Measurements from ENCODE around the gene IFITM5.
A peak's percentile ranks its signal among the peaks of the same experiment; 100 is the strongest.
"Not testable (repeated sequence)": the region's sequence is repeated elsewhere in the genome, so short reads cannot be mapped to it uniquely, and the experiment has no call there.

The IFITM5 gene

GRCh38 chr11:331358-332060, 32.2 kb upstream of the IFITM5 start:
- peaks cover 26% of the 10 kb centered on the region for H3F3A ChIP-seq (ENCODE audit: control insufficient read depth, insufficient read depth)
- TF ChIP-seq EZH2phosphoT487 (IDR thresholded peaks at IDR 0.05; ENCODE audit: borderline replicate concordance, low read length): no peak
- TF ChIP-seq CTCF (IDR thresholded peaks at IDR 0.05; ENCODE audit: low read depth, low read length, poor library complexity, severe bottlenecking): no peak
- no peak overlapping the region for H3K4me2 ChIP-seq (ENCODE audit: low read length)
- H3K27ac ChIP-seq (ENCODE audit: low read depth, low read length): no peak overlapping the region
- peaks cover 6% of the 10 kb centered on the region; the same call in 1 of the 2 replicates for H3K9me3 ChIP-seq (ENCODE audit: control insufficient read depth, insufficient read depth, low read length)
- H3K36me3 ChIP-seq (ENCODE audit: control insufficient read depth, low read length): no peaks in the 10 kb centered on the region
- H3K4me1 ChIP-seq (ENCODE audit: control insufficient read depth, low read length): peaks cover 51% of the 10 kb centered on the region
- H4K20me1 ChIP-seq (ENCODE audit: control insufficient read depth, insufficient read depth, low read depth, low read length): no peaks in the 10 kb centered on the region
- H3K4me3 ChIP-seq (ENCODE audit: low read length): no peak overlapping the region
- no peaks in the 10 kb centered on the region for H3K27me3 ChIP-seq (ENCODE audit: control insufficient read depth, low read length)
- H3K9me2 ChIP-seq (replicated peaks; ENCODE audit: control insufficient read depth, low read length): no peaks in the 10 kb centered on the region
- no peaks in the 10 kb centered on the region for H3K79me2 ChIP-seq (ENCODE audit: control insufficient read depth, low read length)

GRCh38 chr11:330694-331357, 31.5 kb upstream of the IFITM5 start:
- no peaks in the 10 kb centered on the region for H3K9me2 ChIP-seq (replicated peaks; ENCODE audit: control insufficient read depth, low read length)
- H3F3A ChIP-seq (ENCODE audit: control insufficient read depth, insufficient read depth): peaks cover 26% of the 10 kb centered on the region
- no peaks in the 10 kb centered on the region for H4K20me1 ChIP-seq (ENCODE audit: control insufficient read depth, insufficient read depth, low read depth, low read length)
- no peak overlapping the region for H3K4me2 ChIP-seq (ENCODE audit: low read length)
- TF ChIP-seq CTCF (IDR thresholded peaks at IDR 0.05; ENCODE audit: low read depth, low read length, poor library complexity, severe bottlenecking): no peak
- TF ChIP-seq EZH2phosphoT487 (IDR thresholded peaks at IDR 0.05; ENCODE audit: borderline replicate concordance, low read length): no peak
- no peak overlapping the region for H3K4me3 ChIP-seq (ENCODE audit: low read length)
- H3K9me3 ChIP-seq (ENCODE audit: control insufficient read depth, insufficient read depth, low read length): peaks cover 6% of the 10 kb centered on the region; the same call in 1 of the 2 replicates
- H3K27me3 ChIP-seq (ENCODE audit: control insufficient read depth, low read length): no peaks in the 10 kb centered on the region
- no peak overlapping the region for H3K27ac ChIP-seq (ENCODE audit: low read depth, low read length)
- peaks cover 51% of the 10 kb centered on the region for H3K4me1 ChIP-seq (ENCODE audit: control insufficient read depth, low read length)
- H3K79me2 ChIP-seq (ENCODE audit: control insufficient read depth, low read length): no peaks in the 10 kb centered on the region
- H3K36me3 ChIP-seq (ENCODE audit: control insufficient read depth, low read length): no peaks in the 10 kb centered on the region

GRCh38 chr11:330307-330693, 31.0 kb upstream of the IFITM5 start:
- no peaks in the 10 kb centered on the region for H3K9me2 ChIP-seq (replicated peaks; ENCODE audit: control insufficient read depth, low read length)
- peaks cover 6% of the 10 kb centered on the region; the same call in 1 of the 2 replicates for H3K9me3 ChIP-seq (ENCODE audit: control insufficient read depth, insufficient read depth, low read length)
- TF ChIP-seq EZH2phosphoT487 (IDR thresholded peaks at IDR 0.05; ENCODE audit: borderline replicate concordance, low read length): no peak
- no peak overlapping the region for H3K4me3 ChIP-seq (ENCODE audit: low read length)
- no peaks in the 10 kb centered on the region for H4K20me1 ChIP-seq (ENCODE audit: control insufficient read depth, insufficient read depth, low read depth, low read length)
- no peaks in the 10 kb centered on the region for H3K36me3 ChIP-seq (ENCODE audit: control insufficient read depth, low read length)
- H3F3A ChIP-seq (ENCODE audit: control insufficient read depth, insufficient read depth): peaks cover 26% of the 10 kb centered on the region
- no peak overlapping the region for H3K4me2 ChIP-seq (ENCODE audit: low read length)
- H3K79me2 ChIP-seq (ENCODE audit: control insufficient read depth, low read length): no peaks in the 10 kb centered on the region
- H3K4me1 ChIP-seq (ENCODE audit: control insufficient read depth, low read length): peaks cover 50% of the 10 kb centered on the region
- H3K27ac ChIP-seq (ENCODE audit: low read depth, low read length): no peak overlapping the region
- no peaks in the 10 kb centered on the region for H3K27me3 ChIP-seq (ENCODE audit: control insufficient read depth, low read length)

- Histone ChIP-seq H3K27me3 (ENCODE audit: control insufficient read depth, low read length) (no peaks in the 10 kb centered on the region), H3K36me3 (ENCODE audit: control insufficient read depth, low read length) (no peaks in the 10 kb centered on the region), H3K9me3 (ENCODE audit: control insufficient read depth, insufficient read depth, low read length) (peaks cover 6% of the 10 kb centered on the region; the same call in 1 of the 2 replicates), H3K79me2 (ENCODE audit: control insufficient read depth, low read length) (no peaks in the 10 kb centered on the region), H3K27ac (ENCODE audit: low read depth, low read length) (peak overlapping the region; percentile 73), H3K4me1 (ENCODE audit: control insufficient read depth, low read length) (peaks cover 52% of the 10 kb centered on the region), H3K4me3 (ENCODE audit: low read length) (peak overlapping the region; percentile 59), H3F3A (ENCODE audit: control insufficient read depth, insufficient read depth) (peaks cover 26% of the 10 kb centered on the region), H3K4me2 (ENCODE audit: low read length) (peak overlapping the region; percentile 49), H4K20me1 (ENCODE audit: control insufficient read depth, insufficient read depth, low read depth, low read length) (no peaks in the 10 kb centered on the region), H3K9me2 (replicated peaks; ENCODE audit: control insufficient read depth, low read length) (no peaks in the 10 kb centered on the region)
- TF ChIP-seq CTCF (IDR thresholded peaks at IDR 0.05; ENCODE audit: low read depth, low read length, poor library complexity, severe bottlenecking) (no peak), EZH2phosphoT487 (IDR thresholded peaks at IDR 0.05; ENCODE audit: borderline replicate concordance, low read length) (no peak)
Observed at GRCh38 chr11:329886-330253, 30.5 kb upstream of the IFITM5 start.

- Histone ChIP-seq H3K4me3 (ENCODE audit: low read length) (peak overlapping the region; percentile 59), H3F3A (ENCODE audit: control insufficient read depth, insufficient read depth) (peaks cover 26% of the 10 kb centered on the region), H3K27ac (ENCODE audit: low read depth, low read length) (peak overlapping the region; percentile 73), H3K4me1 (ENCODE audit: control insufficient read depth, low read length) (peaks cover 64% of the 10 kb centered on the region), H3K4me2 (ENCODE audit: low read length) (peak overlapping the region; percentile 49)
- H3K9me3 ChIP-seq (ENCODE audit: control insufficient read depth, insufficient read depth, low read length); H3K36me3 ChIP-seq (ENCODE audit: control insufficient read depth, low read length); H3K27me3 ChIP-seq (ENCODE audit: control insufficient read depth, low read length); H4K20me1 ChIP-seq (ENCODE audit: control insufficient read depth, insufficient read depth, low read depth, low read length); H3K79me2 ChIP-seq (ENCODE audit: control insufficient read depth, low read length); H3K9me2 ChIP-seq (replicated peaks; ENCODE audit: control insufficient read depth, low read length): not testable (repeated sequence)
Observed at GRCh38 chr11:328516-329100, 29.3 kb upstream of the IFITM5 start.

Data from DOHH2 (cell line).